ENCODE measurements around the gene RADIL. TPM values are rescaled to one million over a fixed set of nuclear protein-coding genes. Genes with fewer than 3 reads are reported as not detected.

The RADIL gene
- total RNA-seq, 1 experiment from 2014 or later = not detected

GRCh38 chr7:4871930-4872675 is 11.4 kb downstream of the RADIL start:
- H3K9me3 Mint-ChIP-seq (ENCODE audit: unreplicated experiment) = no peaks in the 10 kb centered on the region
- POLR2A ChIA-PET = no interaction called here
- intact Hi-C loops (cut with micrococcal nuclease) = no loop called here
- no TSS peak for BruUV-seq (replicated peaks)
- DNase-seq (ENCODE audit: unreplicated experiment) = no peak
- no peak for TF ChIP-seq CTCF (IDR thresholded peaks at IDR 0.05; ENCODE audit: unreplicated experiment)
- no peak overlapping the region for H3K27ac Mint-ChIP-seq (ENCODE audit: low read depth, unreplicated experiment)
- H3K36me3 Mint-ChIP-seq (ENCODE audit: insufficient read depth, unreplicated experiment) = no peaks in the 10 kb centered on the region
- H3K4me1 Mint-ChIP-seq (ENCODE audit: insufficient read depth, unreplicated experiment) = no peaks in the 10 kb centered on the region
- no peaks in the 10 kb centered on the region for H3K27me3 Mint-ChIP-seq (ENCODE audit: insufficient read depth, unreplicated experiment)
- no peak overlapping the region for H3K4me3 Mint-ChIP-seq (ENCODE audit: unreplicated experiment)
- CTCF ChIA-PET = no interaction called here

GRCh38 chr7:4871056-4871680 is 12.3 kb downstream of the RADIL start:
- H3K36me3 Mint-ChIP-seq (ENCODE audit: insufficient read depth, unreplicated experiment) = no peaks in the 10 kb centered on the region
- intact Hi-C loops (cut with micrococcal nuclease) = no loop called here
- no peaks in the 10 kb centered on the region for H3K27me3 Mint-ChIP-seq (ENCODE audit: insufficient read depth, unreplicated experiment)
- no TSS peak for BruUV-seq (replicated peaks)
- no peak for TF ChIP-seq CTCF (IDR thresholded peaks at IDR 0.05; ENCODE audit: unreplicated experiment)
- ChIA-PET POLR2A (no interaction called here), CTCF (no interaction called here)
- no peak overlapping the region for H3K4me3 Mint-ChIP-seq (ENCODE audit: unreplicated experiment)
- H3K9me3 Mint-ChIP-seq (ENCODE audit: unreplicated experiment) = no peaks in the 10 kb centered on the region
- H3K4me1 Mint-ChIP-seq (ENCODE audit: insufficient read depth, unreplicated experiment) = no peaks in the 10 kb centered on the region
- no peak overlapping the region for H3K27ac Mint-ChIP-seq (ENCODE audit: low read depth, unreplicated experiment)
- DNase-seq (ENCODE audit: unreplicated experiment) = no peak

GRCh38 chr7:4868493-4868892 is 15.0 kb downstream of the RADIL start:
- CTCF ChIA-PET = no interaction called here
- Mint-ChIP-seq H3K9me3 (ENCODE audit: unreplicated experiment) (no peaks in the 10 kb centered on the region), H3K36me3 (ENCODE audit: insufficient read depth, unreplicated experiment) (no peaks in the 10 kb centered on the region), H3K27me3 (ENCODE audit: insufficient read depth, unreplicated experiment) (peaks cover 25% of the 10 kb centered on the region), H3K4me3 (ENCODE audit: unreplicated experiment) (no peak overlapping the region), H3K4me1 (ENCODE audit: insufficient read depth, unreplicated experiment) (no peaks in the 10 kb centered on the region), H3K27ac (ENCODE audit: low read depth, unreplicated experiment) (no peak overlapping the region)
- no peak for TF ChIP-seq CTCF (IDR thresholded peaks at IDR 0.05; ENCODE audit: unreplicated experiment)
- intact Hi-C loops (cut with micrococcal nuclease) = no loop called here
- BruUV-seq (replicated peaks) = no TSS peak
- POLR2A ChIA-PET = no interaction called here
- DNase-seq (ENCODE audit: unreplicated experiment) = no peak

GRCh38 chr7:4866528-4867496 is 16.7 kb downstream of the RADIL start:
- intact Hi-C loops (cut with micrococcal nuclease) = no loop called here
- H3K4me1 Mint-ChIP-seq (ENCODE audit: insufficient read depth, unreplicated experiment) = no peaks in the 10 kb centered on the region
- H3K36me3 Mint-ChIP-seq (ENCODE audit: insufficient read depth, unreplicated experiment) = no peaks in the 10 kb centered on the region
- no peak overlapping the region for H3K27ac Mint-ChIP-seq (ENCODE audit: low read depth, unreplicated experiment)
- ChIA-PET CTCF (interaction anchor here (0.9 kb wide), 1 partner anchor 107 kb away, joined by 3 read pairs; no protein-coding TSS in a partner anchor), POLR2A (interaction anchor here (1.3 kb wide), 1 partner anchor 13 kb away, joined by 4 read pairs; no protein-coding TSS in a partner anchor)
- no peak for TF ChIP-seq CTCF (IDR thresholded peaks at IDR 0.05; ENCODE audit: unreplicated experiment)
- no peaks in the 10 kb centered on the region for H3K9me3 Mint-ChIP-seq (ENCODE audit: unreplicated experiment)
- no peak for DNase-seq (ENCODE audit: unreplicated experiment)
- no peak overlapping the region for H3K4me3 Mint-ChIP-seq (ENCODE audit: unreplicated experiment)
- BruUV-seq (replicated peaks) = no TSS peak
- peaks cover 36% of the 10 kb centered on the region for H3K27me3 Mint-ChIP-seq (ENCODE audit: insufficient read depth, unreplicated experiment)

Measured in MCF 10A (cell line).